ENCODE data around the gene PSPN.

The PSPN gene

DNA sequence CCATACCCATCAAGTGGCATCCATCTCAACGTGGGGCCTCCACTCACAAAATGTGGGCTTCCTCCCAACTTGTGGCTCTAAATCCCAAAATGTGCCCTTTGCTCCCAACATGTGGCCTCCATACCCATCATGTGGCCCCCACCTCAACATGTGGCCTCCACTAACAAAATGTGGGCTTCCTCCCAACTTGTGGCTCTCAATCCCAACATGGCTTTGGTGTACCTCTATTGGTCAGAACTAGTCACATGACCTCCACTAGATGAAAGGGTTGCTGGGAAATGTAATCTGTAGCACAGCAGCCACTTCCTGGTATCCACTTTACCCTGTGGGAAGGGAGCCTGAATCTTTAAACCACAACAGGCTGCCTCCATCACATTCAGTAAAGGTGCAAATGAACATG lies 32.3 kb downstream of the PSPN start:
- Histone ChIP-seq H2AFZ (ENCODE audit: low read depth, low read length) (peak overlapping the region; percentile 58), H3K36me3 (ENCODE audit: insufficient read depth, low read length) (no peaks in the 10 kb centered on the region), H3K9me3 (ENCODE audit: insufficient read depth, low read length, severe bottlenecking) (no peaks in the 10 kb centered on the region), H3K4me3 (ENCODE audit: low read depth in 1 of 2, low read length in 2 of 2) (no peak overlapping the region), H3K4me2 (ENCODE audit: insufficient read depth, low read length) (no peak overlapping the region), H3K79me2 (ENCODE audit: insufficient read depth, low read length) (no peaks in the 10 kb centered on the region), H3K27ac (ENCODE audit: low read length) (no peak overlapping the region), H3K9ac (ENCODE audit: low read depth, low read length) (no peak overlapping the region), H3K4me1 (ENCODE audit: insufficient read depth, low read length) (no peaks in the 10 kb centered on the region), H3K27me3 (ENCODE audit: insufficient read depth, low read length, poor library complexity) (no peaks in the 10 kb centered on the region), H4K20me1 (ENCODE audit: insufficient read depth, low read length) (no peaks in the 10 kb centered on the region)
- DNase-seq (no peak), ATAC-seq (ENCODE audit: insufficient read depth, low read depth) (no peak)
- TF ChIP-seq EZH2 (IDR thresholded peaks at IDR 0.05; ENCODE audit: borderline replicate concordance, low read depth, low read length, severe bottlenecking): no peak
- TF ChIP-seq, protein P1, sequence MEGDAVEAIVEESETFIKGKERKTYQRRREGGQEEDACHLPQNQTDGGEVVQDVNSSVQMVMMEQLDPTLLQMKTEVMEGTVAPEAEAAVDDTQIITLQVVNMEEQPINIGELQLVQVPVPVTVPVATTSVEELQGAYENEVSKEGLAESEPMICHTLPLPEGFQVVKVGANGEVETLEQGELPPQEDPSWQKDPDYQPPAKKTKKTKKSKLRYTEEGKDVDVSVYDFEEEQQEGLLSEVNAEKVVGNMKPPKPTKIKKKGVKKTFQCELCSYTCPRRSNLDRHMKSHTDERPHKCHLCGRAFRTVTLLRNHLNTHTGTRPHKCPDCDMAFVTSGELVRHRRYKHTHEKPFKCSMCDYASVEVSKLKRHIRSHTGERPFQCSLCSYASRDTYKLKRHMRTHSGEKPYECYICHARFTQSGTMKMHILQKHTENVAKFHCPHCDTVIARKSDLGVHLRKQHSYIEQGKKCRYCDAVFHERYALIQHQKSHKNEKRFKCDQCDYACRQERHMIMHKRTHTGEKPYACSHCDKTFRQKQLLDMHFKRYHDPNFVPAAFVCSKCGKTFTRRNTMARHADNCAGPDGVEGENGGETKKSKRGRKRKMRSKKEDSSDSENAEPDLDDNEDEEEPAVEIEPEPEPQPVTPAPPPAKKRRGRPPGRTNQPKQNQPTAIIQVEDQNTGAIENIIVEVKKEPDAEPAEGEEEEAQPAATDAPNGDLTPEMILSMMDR (IDR thresholded peaks at IDR 0.05; ENCODE audit: borderline replicate concordance, extremely low read depth, low read length, poor library complexity, severe bottlenecking): no peak

DNA sequence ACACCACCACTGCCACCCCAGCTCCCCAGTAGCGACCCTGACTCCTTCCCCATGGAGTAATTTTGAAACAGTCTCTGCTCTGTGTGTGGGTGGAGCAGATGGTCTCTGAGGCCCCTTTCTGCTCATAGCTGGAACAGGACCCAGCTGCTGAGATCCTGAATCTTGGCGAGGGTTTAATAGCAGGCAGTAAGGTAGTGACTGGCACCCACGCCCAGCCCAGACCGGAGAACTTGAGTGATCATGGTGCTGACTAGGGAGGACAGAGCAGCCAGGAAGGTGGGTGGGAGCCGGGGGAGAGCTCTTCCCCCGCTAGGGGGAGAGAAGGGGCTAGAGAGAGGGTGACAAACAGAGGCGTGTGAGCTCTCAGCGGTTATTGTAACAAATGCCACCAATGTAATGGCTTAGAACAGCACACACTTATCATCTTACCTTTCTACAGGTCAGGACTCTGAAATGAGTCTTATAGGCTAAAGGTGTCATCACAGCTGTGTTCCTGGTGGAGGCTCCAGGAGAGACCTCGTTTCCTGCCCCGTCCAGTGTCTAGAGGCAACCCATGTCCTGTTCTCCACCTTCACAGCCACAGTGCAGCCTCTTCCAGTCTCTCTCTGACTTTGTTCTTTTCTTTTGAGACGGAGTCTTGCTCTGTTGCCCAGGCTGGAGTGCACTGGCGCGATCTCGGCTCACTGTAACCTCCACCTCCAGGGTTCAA lies 35.1 kb downstream of the PSPN start:
- Histone ChIP-seq H3K9ac (ENCODE audit: low read depth, low read length) (no peak overlapping the region), H2AFZ (ENCODE audit: low read depth, low read length) (no peak overlapping the region)

DNA sequence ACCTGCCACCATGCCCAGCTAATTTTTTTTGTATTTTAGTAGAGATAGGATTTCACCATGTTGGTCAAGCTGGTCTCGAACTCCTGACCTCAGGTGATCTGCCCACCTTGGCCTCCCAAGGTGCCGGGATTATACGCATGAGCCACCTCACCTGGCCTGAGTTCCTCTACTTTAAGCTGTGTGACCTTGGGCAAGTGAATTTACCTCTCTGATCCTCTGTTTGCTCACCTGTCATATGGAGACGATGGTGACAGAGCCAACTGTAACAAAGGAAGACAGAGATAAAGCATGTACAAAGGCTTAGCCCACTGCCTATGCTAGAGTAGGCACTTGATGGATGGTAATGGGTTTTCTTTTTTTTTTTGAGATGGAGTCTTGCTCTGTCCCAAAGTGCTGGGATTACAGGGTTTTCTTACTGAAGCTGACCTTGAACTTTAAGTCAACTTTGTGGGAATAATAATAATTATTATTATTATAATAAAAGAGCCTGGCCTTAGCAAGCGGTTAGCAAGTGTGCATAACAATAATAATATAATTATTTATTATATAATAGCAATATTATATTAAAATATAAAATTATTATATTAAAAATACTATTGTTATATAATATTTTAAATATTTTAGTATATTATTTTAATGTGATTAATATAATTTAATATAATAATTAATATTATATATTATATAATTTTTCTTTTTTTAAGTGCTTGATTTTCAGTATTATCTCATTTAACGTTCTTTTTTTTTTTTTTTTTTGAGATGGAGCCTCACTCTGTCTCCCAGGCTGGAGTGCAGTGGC lies 41.0 kb downstream of the PSPN start:
- no peaks in the 10 kb centered on the region for H3K4me1 ChIP-seq (ENCODE audit: insufficient read depth, low read length)
- ATAC-seq (ENCODE audit: insufficient read depth, low read depth): no peak
- H3K4me2 ChIP-seq (ENCODE audit: insufficient read depth, low read length): no peak overlapping the region
- H2AFZ ChIP-seq (ENCODE audit: low read depth, low read length): no peak overlapping the region
- no peaks in the 10 kb centered on the region for H3K36me3 ChIP-seq (ENCODE audit: insufficient read depth, low read length)
- no peaks in the 10 kb centered on the region for H3K9me3 ChIP-seq (ENCODE audit: insufficient read depth, low read length, severe bottlenecking)
- no peaks in the 10 kb centered on the region for H3K27me3 ChIP-seq (ENCODE audit: insufficient read depth, low read length, poor library complexity)
- H3K79me2 ChIP-seq (ENCODE audit: insufficient read depth, low read length): no peaks in the 10 kb centered on the region
- TF ChIP-seq, protein P1 (IDR thresholded peaks at IDR 0.05; ENCODE audit: borderline replicate concordance, extremely low read depth, low read length, poor library complexity, severe bottlenecking): no peak
- no peak for TF ChIP-seq EZH2 (IDR thresholded peaks at IDR 0.05; ENCODE audit: borderline replicate concordance, low read depth, low read length, severe bottlenecking)
- no peak overlapping the region for H3K9ac ChIP-seq (ENCODE audit: low read depth, low read length)
- no peaks in the 10 kb centered on the region for H4K20me1 ChIP-seq (ENCODE audit: insufficient read depth, low read length)
- no peak overlapping the region for H3K27ac ChIP-seq (ENCODE audit: low read length)
- H3K4me3 ChIP-seq (ENCODE audit: low read depth in 1 of 2, low read length in 2 of 2): no peak overlapping the region
- DNase-seq: no peak

More for the DNA sequence above, 35.1 kb downstream of the PSPN start:
- H3K9me3 ChIP-seq (ENCODE audit: insufficient read depth, low read length, severe bottlenecking): no peaks in the 10 kb centered on the region
- no peaks in the 10 kb centered on the region for H3K79me2 ChIP-seq (ENCODE audit: insufficient read depth, low read length)
- H3K27me3 ChIP-seq (ENCODE audit: insufficient read depth, low read length, poor library complexity): no peaks in the 10 kb centered on the region
- TF ChIP-seq, protein P1 (IDR thresholded peaks at IDR 0.05; ENCODE audit: borderline replicate concordance, extremely low read depth, low read length, poor library complexity, severe bottlenecking): peak; percentile 6
- TF ChIP-seq EZH2 (IDR thresholded peaks at IDR 0.05; ENCODE audit: borderline replicate concordance, low read depth, low read length, severe bottlenecking): no peak
- DNase-seq: no peak
- no peak overlapping the region for H3K4me2 ChIP-seq (ENCODE audit: insufficient read depth, low read length)
- H3K27ac ChIP-seq (ENCODE audit: low read length): no peak overlapping the region
- no peaks in the 10 kb centered on the region for H3K4me1 ChIP-seq (ENCODE audit: insufficient read depth, low read length)
- no peaks in the 10 kb centered on the region for H3K36me3 ChIP-seq (ENCODE audit: insufficient read depth, low read length)
- no peak overlapping the region for H3K4me3 ChIP-seq (ENCODE audit: low read depth in 1 of 2, low read length in 2 of 2)
- ATAC-seq (ENCODE audit: insufficient read depth, low read depth): no peak; the same call in 2 of the 3 replicates
- no peaks in the 10 kb centered on the region for H4K20me1 ChIP-seq (ENCODE audit: insufficient read depth, low read length)

All from DND-41 (cell line).